ENCODE results near the gene ADAMTS3.

DNA sequence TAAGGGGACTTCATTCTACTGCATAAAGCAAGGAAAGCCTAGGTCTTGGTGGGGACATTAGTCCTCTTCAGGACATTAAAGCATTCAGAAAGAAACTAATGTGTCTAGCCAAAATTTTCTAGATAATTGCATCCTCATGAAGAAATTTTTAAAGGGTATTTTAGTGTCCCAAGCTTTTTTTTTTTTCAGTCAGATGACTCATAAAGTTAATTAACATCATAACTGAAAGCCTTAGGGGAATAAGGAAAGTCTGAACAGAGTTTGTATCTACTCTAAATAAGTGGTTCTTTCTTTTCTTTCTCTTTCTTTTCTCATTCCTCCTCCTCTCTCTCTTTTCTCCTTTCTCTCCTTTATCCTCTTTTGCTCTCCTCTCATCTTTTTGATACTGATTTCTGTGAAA is 202.4 kb downstream of the ADAMTS3 start:
- TF ChIP-seq ZNF274 (IDR thresholded peaks at IDR 0.05; ENCODE audit: low read depth, low read length): no peak
- TF ChIP-seq SUZ12 (IDR thresholded peaks at IDR 0.05; ENCODE audit: extremely low read depth, insufficient read depth, insufficient read length): no peak
